GM23248 (cell line): Measurements from ENCODE around the gene COL9A2. TPM values are rescaled to one million over a fixed set of nuclear protein-coding genes. Genes with fewer than 3 reads are reported as not detected.
"Not testable (repeated sequence)": the region's sequence is repeated elsewhere in the genome, so short reads cannot be mapped to it uniquely, and the experiment has no call there.

Experiments
- DNase-seq: peaks from one replicate; pipeline ENCODE4 v3.0.0-alpha.2; 2015
- H2AFZ ChIP-seq: fragments of 200-600 bp; sonication (generic); 2 replicates; pipeline ENCODE4 v1.6.1; 2016; ENCODE audit warnings: antibody characterized with exemption
- H3F3A ChIP-seq: fragments of 200-600 bp; sonication (generic); 2 replicates; pipeline ENCODE4 v1.6.1; 2016; ENCODE audit warnings: mild to moderate bottlenecking, antibody characterized with exemption, mixed run types; ENCODE audit not compliant: insufficient read depth
- H3K27ac ChIP-seq: fragments of 200-600 bp; sonication (generic); 2 replicates; pipeline ENCODE4 v1.5.1; 2016; ENCODE audit warnings: mild to moderate bottlenecking
- H3K27me3 ChIP-seq: fragments of 200-600 bp; sonication (generic); replicated peaks from 2 replicates; pipeline ENCODE4 v1.6.1; 2016; ENCODE audit warnings: mild to moderate bottlenecking; ENCODE audit not compliant: insufficient read depth
- H3K36me3 ChIP-seq: fragments of 200-600 bp; sonication (generic); 2 replicates; pipeline ENCODE4 v1.6.1; 2016; ENCODE audit warnings: low read depth, mild to moderate bottlenecking
- H3K4me1 ChIP-seq: fragments of 200-600 bp; sonication (generic); 2 replicates; pipeline ENCODE4 v1.6.1; 2016; ENCODE audit warnings: mild to moderate bottlenecking; ENCODE audit not compliant: insufficient read depth
- H3K4me2 ChIP-seq: fragments of 200-600 bp; sonication (generic); one replicate; pipeline ENCODE4 v1.6.1; 2016; ENCODE audit warnings: mild to moderate bottlenecking; ENCODE audit not compliant: unreplicated experiment
- H3K4me3 ChIP-seq: fragments of 200-600 bp; sonication (generic); 2 replicates; pipeline ENCODE4 v1.5.1; 2016; ENCODE audit warnings: mild to moderate bottlenecking
- H3K79me2 ChIP-seq: fragments of 200-600 bp; sonication (generic); 2 replicates; pipeline ENCODE4 v1.6.1; 2016; ENCODE audit warnings: mild to moderate bottlenecking; ENCODE audit not compliant: insufficient read depth
- H3K9ac ChIP-seq: fragments of 200-600 bp; sonication (generic); 2 replicates; pipeline ENCODE4 v1.6.1; 2016; ENCODE audit warnings: mild to moderate bottlenecking
- H3K9me2 ChIP-seq: fragments of 200-600 bp; sonication (generic); 2 replicates; pipeline ENCODE4 v1.6.1; 2016; ENCODE audit warnings: mixed run types, mild to moderate bottlenecking, moderate library complexity; ENCODE audit not compliant: insufficient read depth
- H3K9me3 ChIP-seq: fragments of 200-600 bp; sonication (generic); one replicate; pipeline ENCODE4 v1.6.1; 2017; ENCODE audit warnings: low read depth
- H4K20me1 ChIP-seq: fragments of 200-600 bp; sonication (generic); 2 replicates; pipeline ENCODE4 v1.6.0; 2016; ENCODE audit not compliant: insufficient read depth
- EZH2 ChIP-seq: fragments of 200-600 bp; sonication (generic); IDR thresholded peaks from 2 replicates; pipeline ENCODE4 v1.6.1; 2018; ENCODE audit warnings: antibody characterized with exemption, mild to moderate bottlenecking; ENCODE audit not compliant: insufficient read depth, poor library complexity, severe bottlenecking
- EZH2phosphoT487 ChIP-seq: fragments of 200-600 bp; sonication (generic); IDR thresholded peaks from 2 replicates; pipeline ENCODE4 v1.6.1; 2018; ENCODE audit warnings: antibody characterized with exemption, moderate library complexity, mild to moderate bottlenecking, low read depth; ENCODE audit not compliant: insufficient read depth
- WGBS, 2 experiments: methylation state at CpG; one replicate each; pipeline ENCODE4 v1.1.6; 2015 to 2017; ENCODE audit warnings: low lambda C conversion rate in 2 of 2, low coverage in 1 of 2; ENCODE audit errors: missing lambda C conversion rate in 2 of 2; 5-methylcytosine and 5-hydroxymethylcytosine counted together
- in situ Hi-C: fragments of 300-500 bp; cut with MboI; formaldehyde crosslinking; loops from 2 replicates; pipeline ENCODE4 v1.15.0; 2020
- polyA plus RNA-seq: library from polyadenylated mRNA; unstranded; fragments of >200 nt; fragmentation: Nextera tagmentation; extraction: Ambion mirVana; gene quantifications from 2 replicates; pipeline ENCODE4 v1.2.1, GENCODE V29; 2016
- total RNA-seq: library from RNA; depleted of rRNA; stranded (reverse); fragments of >200 nt; shearing (Covaris generic); gene quantifications from 2 replicates; pipeline ENCODE4 v1.2.3, GENCODE V29; 2014

The COL9A2 gene
- total and polyA plus RNA-seq, 2 experiments from 2014 or later = 0.80 to 2.8 TPM

DNA sequence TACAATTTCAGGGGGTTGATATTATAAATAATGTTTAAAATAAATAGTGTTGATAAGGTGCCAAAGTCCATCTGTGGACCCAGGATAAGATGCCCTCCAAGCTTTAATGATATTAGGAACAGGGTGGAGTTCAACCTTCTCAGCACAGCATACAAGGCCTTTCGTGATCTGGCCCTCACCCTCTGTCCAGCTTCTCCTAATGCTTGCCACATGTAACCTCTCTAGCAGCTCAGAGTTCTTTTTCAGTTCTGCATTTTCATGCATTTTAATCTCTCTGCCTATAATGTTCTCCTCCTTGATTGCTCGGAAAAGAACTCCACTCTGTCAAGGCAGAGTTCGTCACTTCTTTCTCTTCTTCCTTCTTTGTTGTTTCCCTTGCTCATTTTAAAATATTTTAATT is 35.0 kb upstream of the COL9A2 start:
- Histone ChIP-seq H3K9ac (no peak overlapping the region), H3K4me3 (no peak overlapping the region), H2AFZ (no peak overlapping the region), H3K4me1 (no peaks in the 10 kb centered on the region), H3F3A (no peaks in the 10 kb centered on the region), H4K20me1 (no peaks in the 10 kb centered on the region), H3K27me3 (no peaks in the 10 kb centered on the region), H3K36me3 (no peaks in the 10 kb centered on the region), H3K9me3 (no peaks in the 10 kb centered on the region), H3K4me2 (no peak overlapping the region), H3K9me2 (no peaks in the 10 kb centered on the region), H3K27ac (no peak overlapping the region), H3K79me2 (no peaks in the 10 kb centered on the region)
- in situ Hi-C loops = no loop called here
- WGBS, 2 experiments = 67 to 72% methylated on average over 3 of the region's 3 CpGs
- TF ChIP-seq EZH2 = no peak
- TF ChIP-seq EZH2phosphoT487 = no peak
- DNase-seq = no peak

GRCh38 chr1:40351124-40351523 is 34.0 kb upstream of the COL9A2 start:
- no peak overlapping the region for H2AFZ ChIP-seq
- DNase-seq = no peak
- no peaks in the 10 kb centered on the region for H3K27me3 ChIP-seq
- H3K9ac ChIP-seq = no peak overlapping the region
- H3K27ac ChIP-seq = no peak overlapping the region
- H3K4me2 ChIP-seq = no peak overlapping the region
- in situ Hi-C loops = no loop called here
- no peaks in the 10 kb centered on the region for H3K79me2 ChIP-seq
- no peaks in the 10 kb centered on the region for H3K9me3 ChIP-seq
- no peaks in the 10 kb centered on the region for H4K20me1 ChIP-seq
- TF ChIP-seq EZH2phosphoT487 = no peak
- no peak for TF ChIP-seq EZH2
- 62 to 67% methylated on average over 2 of the region's 2 CpGs for WGBS, 2 experiments
- no peaks in the 10 kb centered on the region for H3K9me2 ChIP-seq
- H3K36me3 ChIP-seq = no peaks in the 10 kb centered on the region
- no peak overlapping the region for H3K4me3 ChIP-seq
- H3F3A ChIP-seq = no peaks in the 10 kb centered on the region
- H3K4me1 ChIP-seq = no peaks in the 10 kb centered on the region

DNA sequence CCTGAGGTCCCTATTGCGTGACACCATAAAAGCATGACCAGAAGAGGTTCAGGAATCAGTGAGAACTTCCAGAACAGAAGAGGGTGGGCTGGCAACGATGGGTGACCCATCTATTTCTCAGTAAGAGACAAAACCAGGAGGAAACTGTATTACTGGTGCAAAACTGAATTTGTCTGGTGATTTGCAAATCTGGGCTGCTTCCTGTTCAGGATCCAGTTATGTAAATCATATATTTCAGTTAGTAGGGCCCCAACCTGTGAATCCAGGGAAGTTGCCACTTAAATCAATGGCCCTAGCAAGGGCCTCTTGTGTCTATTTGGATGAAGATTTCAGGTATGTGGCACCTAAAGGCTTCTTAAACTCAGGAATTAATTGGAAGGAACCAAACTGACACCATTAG is 33.3 kb upstream of the COL9A2 start:
- Histone ChIP-seq H4K20me1 (no peaks in the 10 kb centered on the region), H3K9ac (no peak overlapping the region), H3K27ac (no peak overlapping the region), H3K9me2 (no peaks in the 10 kb centered on the region), H3K36me3 (no peaks in the 10 kb centered on the region), H3K4me1 (no peaks in the 10 kb centered on the region), H3K9me3 (no peaks in the 10 kb centered on the region), H3K27me3 (no peaks in the 10 kb centered on the region), H3F3A (no peaks in the 10 kb centered on the region), H2AFZ (no peak overlapping the region), H3K4me2 (no peak overlapping the region), H3K4me3 (no peak overlapping the region), H3K79me2 (no peaks in the 10 kb centered on the region)
- TF ChIP-seq EZH2 (no peak), EZH2phosphoT487 (no peak)
- 45 to 61% methylated on average over 2 of the region's 2 CpGs for WGBS, 2 experiments
- no peak for DNase-seq
- in situ Hi-C loops = no loop called here

DNA sequence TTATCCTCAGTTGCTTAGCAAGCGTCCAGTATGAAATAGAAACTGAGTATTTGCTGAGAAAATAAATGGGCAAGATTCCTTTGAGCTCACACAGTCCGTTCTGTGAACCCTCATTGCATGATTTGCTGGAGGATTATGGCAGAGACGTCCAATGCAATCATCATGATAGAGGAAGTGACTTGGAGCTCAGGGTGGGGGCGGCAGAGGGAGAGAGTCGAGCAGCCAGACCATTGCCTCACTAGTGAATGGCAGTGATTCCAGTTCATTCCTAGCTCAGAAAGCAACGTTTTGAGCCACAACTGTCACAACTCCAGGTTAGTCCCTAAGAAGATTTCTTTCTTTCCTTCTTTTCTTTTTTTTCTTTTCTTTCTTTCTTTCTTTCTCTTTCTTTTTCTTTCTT is 27.5 kb upstream of the COL9A2 start:
- no peaks in the 10 kb centered on the region for H3K79me2 ChIP-seq
- peak overlapping the region; percentile 21; the same call in 1 of the 2 replicates for H3K27ac ChIP-seq
- no peak for TF ChIP-seq EZH2phosphoT487
- no peak for TF ChIP-seq EZH2
- H3F3A ChIP-seq = no peaks in the 10 kb centered on the region
- peaks cover 4% of the 10 kb centered on the region; the same call in 1 of the 2 replicates for H3K4me1 ChIP-seq
- WGBS, 2 experiments = 10 to 11% methylated on average over 6 of the region's 6 CpGs
- peak overlapping the region; percentile 47 for H3K4me3 ChIP-seq
- no peaks in the 10 kb centered on the region for H3K9me3 ChIP-seq
- peak; percentile 81 for DNase-seq
- H3K27me3 ChIP-seq = no peaks in the 10 kb centered on the region
- H4K20me1 ChIP-seq = no peaks in the 10 kb centered on the region
- no peaks in the 10 kb centered on the region for H3K36me3 ChIP-seq
- in situ Hi-C loops = no loop called here
- peak overlapping the region; percentile 39 for H3K9ac ChIP-seq
- H2AFZ ChIP-seq = peak overlapping the region; percentile 94
- H3K4me2 ChIP-seq = peak overlapping the region; percentile 65
- no peaks in the 10 kb centered on the region for H3K9me2 ChIP-seq

GRCh38 chr1:40342381-40342717 is 25.3 kb upstream of the COL9A2 start:
- DNase-seq, H3K36me3 ChIP-seq, H3K9ac ChIP-seq, H3K27ac ChIP-seq, H3K27me3 ChIP-seq, H3K4me1 ChIP-seq, H4K20me1 ChIP-seq, H3K9me3 ChIP-seq, H2AFZ ChIP-seq, in situ Hi-C loops, H3K4me3 ChIP-seq, H3F3A ChIP-seq, H3K9me2 ChIP-seq, H3K79me2 ChIP-seq, H3K4me2 ChIP-seq: not testable (repeated sequence)
- WGBS, 2 experiments = 78 to 84% methylated on average over 3 of the region's 3 CpGs
